Measurements from ENCODE around the gene FOLR1.

The FOLR1 gene

GRCh38 chr11:72229336-72229924, 37.5 kb downstream of the FOLR1 start:
- in situ Hi-C loops (cut with HindIII; ENCODE audit: low sequenced_read_pairs), result no loop called here
- DNase-seq (ENCODE audit: low read depth, low spot score), result no peak
- no peak overlapping the region for H3K4me3 ChIP-seq (ENCODE audit: low read depth, low read length)
- TF ChIP-seq, protein P1, sequence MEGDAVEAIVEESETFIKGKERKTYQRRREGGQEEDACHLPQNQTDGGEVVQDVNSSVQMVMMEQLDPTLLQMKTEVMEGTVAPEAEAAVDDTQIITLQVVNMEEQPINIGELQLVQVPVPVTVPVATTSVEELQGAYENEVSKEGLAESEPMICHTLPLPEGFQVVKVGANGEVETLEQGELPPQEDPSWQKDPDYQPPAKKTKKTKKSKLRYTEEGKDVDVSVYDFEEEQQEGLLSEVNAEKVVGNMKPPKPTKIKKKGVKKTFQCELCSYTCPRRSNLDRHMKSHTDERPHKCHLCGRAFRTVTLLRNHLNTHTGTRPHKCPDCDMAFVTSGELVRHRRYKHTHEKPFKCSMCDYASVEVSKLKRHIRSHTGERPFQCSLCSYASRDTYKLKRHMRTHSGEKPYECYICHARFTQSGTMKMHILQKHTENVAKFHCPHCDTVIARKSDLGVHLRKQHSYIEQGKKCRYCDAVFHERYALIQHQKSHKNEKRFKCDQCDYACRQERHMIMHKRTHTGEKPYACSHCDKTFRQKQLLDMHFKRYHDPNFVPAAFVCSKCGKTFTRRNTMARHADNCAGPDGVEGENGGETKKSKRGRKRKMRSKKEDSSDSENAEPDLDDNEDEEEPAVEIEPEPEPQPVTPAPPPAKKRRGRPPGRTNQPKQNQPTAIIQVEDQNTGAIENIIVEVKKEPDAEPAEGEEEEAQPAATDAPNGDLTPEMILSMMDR (IDR thresholded peaks at IDR 0.05; ENCODE audit: low read depth, low read length), result no peak

- H3K4me3 ChIP-seq (ENCODE audit: low read depth, low read length), result no peak overlapping the region
- in situ Hi-C loops (cut with HindIII; ENCODE audit: low sequenced_read_pairs), result no loop called here
These were observed 38.2 kb downstream of the FOLR1 start for GRCh38 chr11:72229925-72230763.

DNA sequence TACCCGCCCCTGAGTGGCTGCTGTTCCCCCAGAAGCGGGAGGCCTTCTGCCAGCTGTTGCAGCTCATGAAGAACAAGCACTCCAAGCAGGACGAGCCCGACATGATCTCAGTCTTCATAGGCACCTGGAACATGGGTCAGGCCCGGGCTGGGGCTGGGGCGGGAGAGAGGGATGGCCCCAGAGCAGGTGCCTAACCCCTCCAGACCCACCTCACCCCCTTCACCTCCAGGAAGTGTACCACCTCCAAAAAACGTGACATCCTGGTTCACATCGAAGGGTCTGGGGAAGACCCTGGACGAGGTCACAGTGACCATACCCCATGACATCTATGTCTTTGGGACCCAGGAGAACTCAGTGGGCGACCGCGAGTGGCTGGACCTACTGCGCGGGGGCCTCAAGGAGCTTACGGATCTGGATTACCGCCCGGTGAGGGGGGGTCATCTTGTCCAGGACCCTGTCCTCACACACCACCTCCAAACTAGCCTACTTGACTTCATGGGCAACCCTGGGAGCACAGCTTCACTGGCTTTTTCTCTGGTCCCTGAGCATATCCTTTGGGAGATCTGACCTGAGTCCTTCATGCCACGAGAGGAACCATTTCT, 38.9 kb downstream of the FOLR1 start:
- in situ Hi-C loops (cut with HindIII; ENCODE audit: low sequenced_read_pairs), result no loop called here
- no peak overlapping the region for H3K4me3 ChIP-seq (ENCODE audit: low read depth, low read length)
- TF ChIP-seq, protein P1 (IDR thresholded peaks at IDR 0.05; ENCODE audit: low read depth, low read length), result no peak
- DNase-seq (ENCODE audit: low read depth, low spot score), result no peak

More at GRCh38 chr11:72229925-72230763, 38.2 kb downstream of the FOLR1 start:
- TF ChIP-seq, protein P1 (IDR thresholded peaks at IDR 0.05; ENCODE audit: low read depth, low read length), result no peak
- DNase-seq (ENCODE audit: low read depth, low spot score), result no peak

- no peak for DNase-seq (ENCODE audit: low read depth, low spot score)
- no peak overlapping the region for H3K4me3 ChIP-seq (ENCODE audit: low read depth, low read length)
- TF ChIP-seq, protein P1 (IDR thresholded peaks at IDR 0.05; ENCODE audit: low read depth, low read length), result no peak
- in situ Hi-C loops (cut with HindIII; ENCODE audit: low sequenced_read_pairs), result no loop called here
These were observed 39.7 kb downstream of the FOLR1 start for GRCh38 chr11:72231396-72232259.

DNA sequence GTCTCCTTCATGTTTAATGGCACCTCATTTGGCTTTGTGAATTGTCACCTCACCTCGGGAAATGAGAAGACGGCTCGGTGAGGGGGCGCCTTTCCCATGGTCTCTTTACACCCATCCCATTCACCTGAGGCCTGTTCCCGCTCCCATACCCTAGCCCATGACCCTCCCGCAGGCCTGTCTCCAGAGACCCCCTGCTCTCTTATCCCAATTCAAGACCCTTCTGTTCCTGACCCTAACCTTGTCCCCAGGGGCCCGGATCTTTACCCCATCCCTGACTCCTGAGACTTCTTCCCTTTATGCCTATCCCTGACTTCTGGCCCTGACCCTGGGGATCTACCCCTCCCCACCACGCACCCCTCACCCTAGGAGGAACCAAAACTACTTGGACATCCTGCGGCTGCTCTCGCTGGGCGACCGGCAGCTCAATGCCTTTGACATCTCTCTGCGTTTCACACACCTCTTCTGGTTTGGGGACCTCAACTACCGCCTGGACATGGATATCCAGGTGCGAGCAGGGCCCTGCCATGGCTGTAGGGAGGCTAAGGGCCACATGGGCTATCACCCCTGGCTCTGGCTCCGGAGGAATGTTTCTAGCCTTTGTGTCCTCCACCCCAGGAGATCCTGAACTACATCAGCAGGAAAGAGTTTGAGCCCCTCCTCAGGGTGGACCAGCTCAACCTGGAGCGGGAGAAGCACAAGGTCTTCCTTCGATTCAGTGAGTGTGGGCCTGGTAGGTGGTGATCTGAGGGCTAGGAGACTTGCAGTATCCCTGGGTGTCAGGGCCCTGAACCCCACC, 40.5 kb downstream of the FOLR1 start:
- no peak for DNase-seq (ENCODE audit: low read depth, low spot score)
- in situ Hi-C loops (cut with HindIII; ENCODE audit: low sequenced_read_pairs), result no loop called here
- no peak overlapping the region for H3K4me3 ChIP-seq (ENCODE audit: low read depth, low read length)
- TF ChIP-seq, protein P1 (IDR thresholded peaks at IDR 0.05; ENCODE audit: low read depth, low read length), result no peak
